ENCODE measurements around the gene R3HDM2.
"Not testable (repeated sequence)": the region's sequence is repeated elsewhere in the genome, so short reads cannot be mapped to it uniquely, and the experiment has no call there.

Gene R3HDM2

DNA sequence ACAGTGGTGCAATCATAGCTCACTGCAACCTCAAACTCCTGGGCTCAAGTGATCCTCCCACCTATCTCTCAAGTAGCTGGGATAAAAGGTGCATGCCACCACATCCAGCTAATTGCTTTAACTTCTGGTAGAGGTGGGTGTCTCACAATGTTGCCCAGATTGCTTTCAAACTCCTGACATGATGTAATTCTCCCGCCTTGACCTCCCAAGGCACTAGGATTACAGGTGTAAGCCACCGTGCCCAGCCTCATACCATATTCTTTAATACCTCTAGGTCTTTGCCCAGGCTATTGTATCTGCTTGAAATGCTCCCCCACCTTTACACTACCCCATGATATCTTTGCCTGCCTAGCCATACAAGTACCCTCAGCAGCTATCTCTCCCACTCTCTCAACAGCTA, 11.3 kb downstream of the R3HDM2 start:
- DNase-seq, result no peak

- DNase-seq, result no peak
Measured at GRCh38 chr12:57418255-57418654, 12.6 kb downstream of the R3HDM2 start.

- DNase-seq, result no peak
Measured at GRCh38 chr12:57416039-57416996, 14.5 kb downstream of the R3HDM2 start.

DNA sequence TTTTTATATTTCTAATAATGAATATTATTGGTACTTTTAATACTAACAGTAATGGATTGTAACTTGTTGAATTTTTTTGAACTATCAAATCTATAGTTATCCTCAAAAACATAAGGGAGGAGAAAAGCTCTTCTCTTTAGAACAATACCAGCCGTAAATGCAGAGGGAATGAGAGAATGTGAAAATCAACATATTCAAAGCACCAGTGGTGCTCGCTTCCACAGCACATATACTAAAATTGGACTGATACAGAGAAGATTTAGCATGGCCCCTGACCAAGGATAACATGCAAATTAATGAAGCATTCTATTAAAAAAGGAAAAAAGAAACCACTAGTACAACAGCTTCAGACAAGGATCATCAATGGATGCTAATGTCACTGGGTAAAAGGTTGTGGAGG, 15.8 kb downstream of the R3HDM2 start:
- no peak for DNase-seq

GRCh38 chr12:57414160-57414559, 16.7 kb downstream of the R3HDM2 start:
- not testable (repeated sequence) for DNase-seq

DNA sequence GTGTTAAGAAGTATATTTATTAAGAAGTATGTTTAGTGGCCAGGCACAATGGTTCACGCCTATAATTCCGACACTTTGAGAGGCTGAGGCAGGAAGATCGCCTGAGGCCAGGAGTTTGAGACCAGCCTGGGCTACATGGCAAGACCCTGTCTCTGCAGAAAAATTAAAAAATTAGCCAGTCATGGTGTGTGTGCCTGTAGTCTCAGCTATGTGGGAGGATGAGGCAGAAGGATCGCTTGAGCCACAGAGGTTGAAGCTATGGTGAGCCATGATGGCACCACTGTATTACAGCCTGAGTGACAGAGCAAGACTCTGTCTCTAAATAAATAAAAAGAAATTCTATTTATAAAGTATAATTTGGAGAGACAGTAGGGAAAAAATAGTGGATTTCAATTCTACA, 20.3 kb downstream of the R3HDM2 start:
- DNase-seq, result no peak

DNA sequence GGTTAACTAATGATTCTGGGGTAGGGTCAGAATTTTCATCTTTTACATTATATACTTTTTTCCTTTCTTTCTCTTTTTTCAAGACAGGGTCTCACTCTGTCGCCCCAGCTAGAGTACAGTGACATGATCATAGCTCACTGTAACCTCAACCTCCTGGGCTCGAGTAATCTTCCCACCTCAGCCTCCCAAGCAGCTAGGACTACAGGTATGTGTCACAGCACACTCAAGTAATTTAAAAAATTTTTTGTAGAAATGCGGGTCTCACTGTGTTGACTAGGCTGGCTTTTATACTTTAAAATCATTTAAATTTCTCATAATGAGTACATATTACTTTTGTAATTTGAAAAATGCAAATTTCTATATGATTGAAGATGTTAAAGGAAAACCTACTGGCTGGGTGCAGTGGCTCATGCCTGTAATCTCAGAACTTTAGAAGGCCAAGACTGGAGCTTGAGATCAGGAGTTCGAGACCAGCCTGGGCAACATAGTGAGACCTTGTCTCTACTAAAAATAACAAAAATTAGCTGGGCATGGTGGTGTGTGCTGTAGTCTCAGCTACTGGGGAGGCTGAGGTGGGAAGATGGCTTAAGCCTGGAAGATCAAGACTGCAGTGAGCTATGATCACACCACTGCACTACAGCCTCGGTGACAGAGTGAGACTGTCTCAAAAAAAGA, 25.7 kb downstream of the R3HDM2 start:
- no peak for DNase-seq

- DNase-seq, result not testable (repeated sequence)
Measured at GRCh38 chr12:57402156-57402555, 28.7 kb downstream of the R3HDM2 start.

GRCh38 chr12:57401165-57401564, 29.7 kb downstream of the R3HDM2 start:
- no peak for DNase-seq

- DNase-seq, result not testable (repeated sequence)
Measured at GRCh38 chr12:57399718-57400463, 31.0 kb downstream of the R3HDM2 start.

DNA sequence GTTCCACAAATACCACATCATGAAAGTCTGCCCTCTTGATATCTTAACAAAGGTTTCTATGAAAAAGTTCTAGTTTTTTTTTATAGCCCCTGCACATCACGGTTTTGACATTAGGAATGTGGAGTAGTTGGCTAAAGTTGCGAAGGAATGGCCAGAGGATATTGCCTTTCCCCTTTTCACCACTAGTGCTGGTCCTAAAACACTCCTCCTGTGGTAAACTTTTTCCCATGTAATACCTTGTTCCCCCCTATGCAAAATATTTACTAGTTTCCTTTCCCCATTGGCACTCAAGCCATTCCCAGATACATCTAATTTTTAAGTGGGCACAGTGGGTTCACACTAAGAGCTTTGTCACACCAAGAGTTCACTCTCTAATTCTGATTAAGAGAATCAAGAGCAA, 33.4 kb downstream of the R3HDM2 start:
- DNase-seq, result no peak

DNA sequence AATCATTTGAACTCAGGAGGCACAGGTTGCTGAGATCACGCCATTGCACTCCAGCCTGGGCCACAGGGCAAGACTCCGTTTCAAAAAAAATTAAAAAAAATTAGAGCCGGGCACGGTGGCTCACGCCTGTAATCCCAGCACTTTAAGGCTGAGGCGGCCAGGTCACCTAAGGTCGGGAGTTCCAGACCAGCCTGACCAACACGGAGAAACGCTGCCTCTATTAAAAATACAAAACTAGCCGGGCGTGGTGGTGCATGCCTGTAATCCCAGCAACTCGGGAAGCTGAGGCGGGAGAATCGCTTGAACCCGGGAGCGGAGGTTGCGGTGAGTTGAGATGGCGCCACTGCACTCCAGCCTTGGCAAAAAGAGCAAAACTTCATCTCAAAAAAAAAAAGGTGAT, 35.7 kb downstream of the R3HDM2 start:
- no peak for DNase-seq

DNA sequence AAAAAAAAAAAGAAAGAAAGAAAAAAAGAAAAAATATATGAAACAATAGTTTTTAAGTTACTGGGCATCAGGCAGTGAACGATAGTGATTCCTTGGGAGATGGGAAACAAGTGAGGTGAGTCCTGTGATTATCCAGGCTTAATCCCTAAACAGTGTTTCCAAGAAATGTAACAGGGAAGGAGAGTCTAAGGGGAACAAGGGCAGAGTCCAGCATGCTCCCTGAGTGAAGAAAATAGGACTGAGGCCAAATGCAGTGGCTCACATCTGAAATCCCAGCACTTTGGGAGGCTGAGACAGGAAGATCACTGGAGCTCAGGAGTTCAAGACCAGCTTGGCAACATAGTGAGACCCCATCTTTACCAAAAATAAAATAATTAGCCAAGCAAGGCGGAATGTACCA, 40.7 kb downstream of the R3HDM2 start:
- DNase-seq, result no peak

- DNase-seq, result no peak
Measured at GRCh38 chr12:57389033-57389432, 41.8 kb downstream of the R3HDM2 start.

GRCh38 chr12:57388425-57388824, 42.4 kb downstream of the R3HDM2 start:
- no peak for DNase-seq

GRCh38 chr12:57386187-57386720, 44.6 kb downstream of the R3HDM2 start:
- no peak for DNase-seq

- no peak for DNase-seq
Measured at GRCh38 chr12:57385586-57385985, 45.3 kb downstream of the R3HDM2 start.

DNA sequence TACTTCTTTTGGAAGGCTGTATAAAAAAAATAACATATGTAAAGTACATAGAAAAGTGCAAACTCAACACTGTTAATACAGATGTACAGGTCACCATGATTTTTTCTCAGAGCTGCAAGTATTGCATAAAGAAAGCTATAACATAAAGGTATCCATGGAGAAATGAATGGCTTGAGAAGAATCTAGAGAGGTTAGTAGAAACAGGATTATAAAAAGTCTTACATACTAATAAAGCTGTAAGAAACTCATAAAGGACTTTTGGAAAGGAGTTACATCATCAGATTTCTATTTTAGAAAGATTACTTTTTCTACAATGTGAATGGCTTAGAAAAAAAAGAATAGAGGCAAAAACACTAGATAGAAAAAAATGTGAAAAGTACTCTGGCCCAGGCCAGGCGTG, 46.4 kb downstream of the R3HDM2 start:
- DNase-seq, result no peak

DNA sequence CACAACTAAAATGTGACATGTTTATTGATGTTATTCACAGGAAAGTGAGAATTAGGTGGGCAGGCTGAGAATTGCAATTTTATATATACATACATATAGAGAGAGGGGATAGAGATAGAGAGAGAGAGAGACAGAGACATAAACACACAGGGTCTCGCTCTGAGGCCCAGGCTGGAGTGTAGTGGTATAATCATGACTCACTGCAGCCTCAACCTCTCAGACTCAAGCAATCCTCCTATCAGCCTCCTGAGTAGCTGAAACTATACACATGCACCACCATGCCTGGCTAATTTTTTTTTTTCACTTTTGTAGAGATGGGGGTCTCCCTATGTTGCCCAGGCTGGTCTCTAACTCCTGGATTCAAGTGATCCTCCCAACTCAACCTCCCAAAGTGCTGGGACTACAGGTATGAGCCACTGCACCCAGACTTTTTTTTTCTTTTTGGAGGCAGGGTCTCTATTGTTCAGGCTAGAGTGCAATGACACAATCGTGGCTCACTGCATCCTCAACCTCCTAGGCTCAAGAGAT, 49.1 kb downstream of the R3HDM2 start:
- no peak for DNase-seq

DNA sequence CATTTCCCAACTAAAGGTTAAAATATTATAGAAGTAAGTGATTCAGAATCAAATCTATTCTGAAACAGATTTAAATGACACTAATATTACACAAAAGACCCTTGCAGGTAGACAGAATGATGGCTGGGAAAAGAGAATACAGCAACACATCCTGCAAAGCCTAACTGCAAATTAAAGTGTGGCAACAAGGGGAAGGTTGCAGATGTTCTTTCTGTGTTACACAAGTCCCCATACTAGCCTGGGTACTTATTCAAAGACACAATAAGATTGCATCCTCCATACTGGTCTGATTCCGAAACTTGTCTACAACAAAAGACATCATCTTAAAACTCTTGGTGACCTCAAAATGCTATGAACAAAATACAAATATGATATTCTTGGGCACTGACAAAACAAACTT, 50.5 kb downstream of the R3HDM2 start:
- no peak for DNase-seq

DNA sequence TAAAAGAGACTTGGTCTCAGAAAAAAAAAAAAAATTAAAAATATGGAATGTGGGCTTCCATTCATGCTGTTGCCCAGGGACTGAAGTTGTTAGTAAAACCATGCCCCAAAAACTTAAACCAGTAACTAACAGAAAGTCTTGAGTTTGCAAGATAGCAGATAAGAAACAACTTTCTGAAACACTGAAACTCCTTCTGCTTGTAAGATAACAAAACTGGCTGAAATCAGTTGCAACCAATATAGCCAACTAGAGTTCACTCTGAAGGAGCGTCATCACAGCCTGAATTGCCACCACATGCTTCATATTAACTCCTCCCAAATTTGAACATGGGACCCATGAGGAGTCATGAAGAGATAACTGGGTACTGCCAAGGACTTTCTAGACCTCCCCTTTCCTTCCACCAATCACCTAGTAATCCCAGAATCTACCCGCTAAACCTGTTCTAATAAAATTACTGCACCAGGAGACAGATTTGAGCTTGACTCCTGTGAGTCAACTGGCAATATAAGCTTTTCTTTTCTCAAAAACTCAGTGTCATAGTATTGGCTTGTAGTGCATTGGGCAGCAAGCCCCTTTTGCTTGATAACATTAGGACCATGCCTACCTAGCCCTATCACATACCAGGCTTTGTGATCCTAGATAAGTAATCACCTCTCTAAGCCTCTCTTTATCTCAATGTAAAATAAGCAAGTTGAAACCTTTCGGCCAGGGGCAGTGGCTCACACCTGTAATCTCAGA, 53.6 kb downstream of the R3HDM2 start:
- DNase-seq, result no peak

DNA sequence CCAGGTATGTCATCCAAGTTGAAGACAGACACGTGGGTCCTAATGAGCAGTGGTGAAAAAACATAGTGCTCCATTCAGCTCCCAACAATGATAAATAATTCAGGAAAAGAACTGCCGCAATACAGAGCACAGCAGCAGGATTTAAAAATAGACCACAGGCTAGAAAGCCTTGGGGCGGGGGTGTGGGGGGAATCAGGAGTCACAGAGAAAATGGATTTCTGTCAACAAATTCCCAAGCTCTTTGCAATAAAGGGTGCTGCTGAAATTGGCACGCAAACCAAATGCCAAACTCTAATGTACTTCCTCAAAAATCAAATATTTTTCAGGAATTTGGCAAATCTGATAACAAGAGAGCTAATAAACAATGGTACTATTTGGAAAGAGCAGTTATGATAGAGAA, 58.6 kb downstream of the R3HDM2 start:
- no peak for DNase-seq
